ENCODE data around the gene PTPRF.

The PTPRF gene

GRCh38 chr1:43572084-43572483 lies 41.4 kb downstream of the PTPRF start:
- CTCF ChIA-PET: interaction anchor here (1.0 kb wide), 1 partner anchor 18 kb away, joined by 3 read pairs; no protein-coding TSS in a partner anchor
- TF ChIP-seq ARNT (IDR thresholded peaks at IDR 0.05): no peak
- TF ChIP-seq FOXA1 (IDR thresholded peaks at IDR 0.05): no peak
- POLR2A ChIA-PET: interaction anchor here (1.2 to 2.0 kb wide), 2 partner anchors 78 to 118 kb away, joined by 3 to 9 read pairs; partner anchors contain the start of genes HYI and KDM4A
- no peak for DNase-seq (ENCODE audit: extremely low spot score)

DNA sequence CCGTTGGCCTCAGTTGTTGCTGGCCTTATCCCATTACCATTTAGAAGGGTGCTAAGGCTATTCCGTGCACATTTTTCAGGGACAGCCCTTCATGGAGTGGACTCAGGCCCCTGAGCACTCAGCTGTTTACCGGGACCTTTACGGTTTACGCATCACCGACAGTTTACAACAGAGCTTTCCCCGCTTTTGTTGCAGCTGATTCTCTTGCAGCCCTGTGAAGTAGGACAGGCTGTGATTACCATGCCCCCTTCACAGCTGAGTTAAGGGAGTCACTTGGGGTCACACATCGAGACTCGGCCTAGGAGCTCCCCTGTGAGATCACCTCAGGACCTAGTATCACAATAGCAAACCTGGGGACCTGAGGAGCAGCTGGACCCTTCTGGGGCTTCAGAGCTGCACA lies 41.9 kb downstream of the PTPRF start:
- ChIA-PET POLR2A (interaction anchor here (0.6 to 2.0 kb wide), 3 partner anchors 43 to 119 kb away, joined by 3 to 9 read pairs (median 3); partner anchors contain the start of genes HYI and KDM4A), CTCF (interaction anchor here (0.6 kb wide), 1 partner anchor 1129 kb away, joined by 3 read pairs; no protein-coding TSS in a partner anchor)

GRCh38 chr1:43573066-43573800 lies 42.5 kb downstream of the PTPRF start:
- ChIA-PET CTCF (interaction anchor here (0.6 to 0.7 kb wide), 2 partner anchors 17 to 1130 kb away, joined by 3 read pairs; no protein-coding TSS in a partner anchor), POLR2A (interaction anchor here (0.6 to 2.0 kb wide), 3 partner anchors 42 to 120 kb away, joined by 3 to 9 read pairs (median 3); partner anchors contain the start of genes HYI and KDM4A)
- TF ChIP-seq ELF4 (IDR thresholded peaks at IDR 0.05) (no peak), BHLHE40 (IDR thresholded peaks at IDR 0.05; ENCODE audit: borderline replicate concordance) (no peak), FOXK2 (IDR thresholded peaks at IDR 0.05) (no peak), LEF1 (IDR thresholded peaks at IDR 0.05; ENCODE audit: borderline replicate concordance) (no peak), NFRKB (IDR thresholded peaks at IDR 0.05) (no peak), SP1 (IDR thresholded peaks at IDR 0.05) (no peak), ARNT (IDR thresholded peaks at IDR 0.05) (no peak), CTBP1 (IDR thresholded peaks at IDR 0.05; ENCODE audit: borderline replicate concordance) (no peak), ZNF384 (IDR thresholded peaks at IDR 0.05) (no peak), FOXA1 (IDR thresholded peaks at IDR 0.05) (no peak), HDGF (IDR thresholded peaks at IDR 0.05; ENCODE audit: borderline replicate concordance) (no peak), TARDBP (IDR thresholded peaks at IDR 0.05) (no peak)
- TF ChIP-seq, protein P1, sequence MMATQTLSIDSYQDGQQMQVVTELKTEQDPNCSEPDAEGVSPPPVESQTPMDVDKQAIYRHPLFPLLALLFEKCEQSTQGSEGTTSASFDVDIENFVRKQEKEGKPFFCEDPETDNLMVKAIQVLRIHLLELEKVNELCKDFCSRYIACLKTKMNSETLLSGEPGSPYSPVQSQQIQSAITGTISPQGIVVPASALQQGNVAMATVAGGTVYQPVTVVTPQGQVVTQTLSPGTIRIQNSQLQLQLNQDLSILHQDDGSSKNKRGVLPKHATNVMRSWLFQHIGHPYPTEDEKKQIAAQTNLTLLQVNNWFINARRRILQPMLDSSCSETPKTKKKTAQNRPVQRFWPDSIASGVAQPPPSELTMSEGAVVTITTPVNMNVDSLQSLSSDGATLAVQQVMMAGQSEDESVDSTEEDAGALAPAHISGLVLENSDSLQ (IDR thresholded peaks at IDR 0.05): no peak
- DNase-seq (ENCODE audit: extremely low spot score): no peak

More for the DNA sequence above, 41.9 kb downstream of the PTPRF start:
- no peak for TF ChIP-seq LEF1 (IDR thresholded peaks at IDR 0.05; ENCODE audit: borderline replicate concordance)
- no peak for TF ChIP-seq SUZ12 (IDR thresholded peaks at IDR 0.05)
- no peak for TF ChIP-seq BHLHE40 (IDR thresholded peaks at IDR 0.05; ENCODE audit: borderline replicate concordance)
- TF ChIP-seq L3MBTL2 (conservative IDR thresholded peaks at IDR 0.05): no peak
- no peak for TF ChIP-seq NFRKB (IDR thresholded peaks at IDR 0.05)
- TF ChIP-seq TARDBP (IDR thresholded peaks at IDR 0.05): no peak
- TF ChIP-seq CTBP1 (IDR thresholded peaks at IDR 0.05; ENCODE audit: borderline replicate concordance): no peak
- DNase-seq (ENCODE audit: extremely low spot score): no peak

- DNase-seq (ENCODE audit: extremely low spot score): no peak
- ChIA-PET POLR2A (no interaction called here), CTCF (no interaction called here)
- TF ChIP-seq SUZ12 (IDR thresholded peaks at IDR 0.05) (no peak), SP1 (IDR thresholded peaks at IDR 0.05) (no peak), CTBP1 (IDR thresholded peaks at IDR 0.05; ENCODE audit: borderline replicate concordance) (no peak), TARDBP (IDR thresholded peaks at IDR 0.05) (no peak), ELF4 (IDR thresholded peaks at IDR 0.05) (no peak), NFRKB (IDR thresholded peaks at IDR 0.05) (no peak), LEF1 (IDR thresholded peaks at IDR 0.05; ENCODE audit: borderline replicate concordance) (no peak), FOXK2 (IDR thresholded peaks at IDR 0.05) (no peak), FOXM1 (IDR thresholded peaks at IDR 0.05; ENCODE audit: borderline replicate concordance) (no peak), ARNT (IDR thresholded peaks at IDR 0.05) (no peak)
- TF ChIP-seq, protein P1 (IDR thresholded peaks at IDR 0.05): no peak
Measured at GRCh38 chr1:43576521-43576920, 45.8 kb downstream of the PTPRF start.

- ChIA-PET POLR2A (no interaction called here), CTCF (no interaction called here)
- TF ChIP-seq HDGF (IDR thresholded peaks at IDR 0.05; ENCODE audit: borderline replicate concordance) (no peak), FOXM1 (IDR thresholded peaks at IDR 0.05; ENCODE audit: borderline replicate concordance) (no peak), TARDBP (IDR thresholded peaks at IDR 0.05) (no peak), SP1 (IDR thresholded peaks at IDR 0.05) (no peak), FOXK2 (IDR thresholded peaks at IDR 0.05) (no peak)
- DNase-seq (ENCODE audit: extremely low spot score): no peak
Measured at GRCh38 chr1:43577655-43578542, 47.2 kb downstream of the PTPRF start.

- ChIA-PET CTCF (no interaction called here), POLR2A (no interaction called here)
Measured at GRCh38 chr1:43580039-43580438, 49.4 kb downstream of the PTPRF start.

DNA sequence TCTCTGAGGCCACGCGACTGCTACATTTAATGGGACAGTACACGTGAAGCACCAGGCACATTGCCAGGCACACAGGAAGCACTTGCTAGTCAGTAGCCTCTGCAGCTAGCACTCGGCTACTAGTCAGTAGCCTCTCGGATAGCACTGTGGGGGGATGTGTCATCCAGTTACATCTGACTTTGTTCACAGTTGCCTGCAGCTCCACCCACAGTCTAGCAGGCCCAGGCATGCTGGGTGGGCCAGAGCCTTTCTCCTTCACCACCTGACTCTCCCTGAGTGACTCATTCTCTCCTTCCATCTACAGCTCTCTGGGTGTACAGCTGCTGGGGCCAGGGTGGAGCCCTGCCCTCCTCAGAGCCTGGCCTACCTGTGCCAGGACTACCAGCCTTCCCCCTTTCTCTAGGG lies 51.5 kb downstream of the PTPRF start:
- ChIA-PET POLR2A (no interaction called here), CTCF (no interaction called here)
- peak; percentile 40 for DNase-seq (ENCODE audit: extremely low spot score)
- TF ChIP-seq CTBP1 (IDR thresholded peaks at IDR 0.05; ENCODE audit: borderline replicate concordance) (no peak), SP1 (IDR thresholded peaks at IDR 0.05) (no peak), FOXM1 (IDR thresholded peaks at IDR 0.05; ENCODE audit: borderline replicate concordance) (no peak), NFRKB (IDR thresholded peaks at IDR 0.05) (no peak), FOXA1 (IDR thresholded peaks at IDR 0.05) (no peak), L3MBTL2 (conservative IDR thresholded peaks at IDR 0.05) (no peak), HDGF (IDR thresholded peaks at IDR 0.05; ENCODE audit: borderline replicate concordance) (no peak), FOXK2 (IDR thresholded peaks at IDR 0.05) (no peak), SUZ12 (IDR thresholded peaks at IDR 0.05) (no peak), ELF4 (IDR thresholded peaks at IDR 0.05) (no peak), ZNF384 (IDR thresholded peaks at IDR 0.05) (no peak), ARNT (IDR thresholded peaks at IDR 0.05) (no peak), LEF1 (IDR thresholded peaks at IDR 0.05; ENCODE audit: borderline replicate concordance) (no peak), TARDBP (IDR thresholded peaks at IDR 0.05) (no peak), BHLHE40 (IDR thresholded peaks at IDR 0.05; ENCODE audit: borderline replicate concordance) (no peak)
- TF ChIP-seq, protein P1 (IDR thresholded peaks at IDR 0.05): no peak

More at GRCh38 chr1:43580039-43580438, 49.4 kb downstream of the PTPRF start:
- no peak for DNase-seq (ENCODE audit: extremely low spot score)
- TF ChIP-seq SUZ12 (IDR thresholded peaks at IDR 0.05): no peak

Measured in HEK293T (cell line).